Measurements from ENCODE around the gene PROK1.

Gene PROK1

DNA sequence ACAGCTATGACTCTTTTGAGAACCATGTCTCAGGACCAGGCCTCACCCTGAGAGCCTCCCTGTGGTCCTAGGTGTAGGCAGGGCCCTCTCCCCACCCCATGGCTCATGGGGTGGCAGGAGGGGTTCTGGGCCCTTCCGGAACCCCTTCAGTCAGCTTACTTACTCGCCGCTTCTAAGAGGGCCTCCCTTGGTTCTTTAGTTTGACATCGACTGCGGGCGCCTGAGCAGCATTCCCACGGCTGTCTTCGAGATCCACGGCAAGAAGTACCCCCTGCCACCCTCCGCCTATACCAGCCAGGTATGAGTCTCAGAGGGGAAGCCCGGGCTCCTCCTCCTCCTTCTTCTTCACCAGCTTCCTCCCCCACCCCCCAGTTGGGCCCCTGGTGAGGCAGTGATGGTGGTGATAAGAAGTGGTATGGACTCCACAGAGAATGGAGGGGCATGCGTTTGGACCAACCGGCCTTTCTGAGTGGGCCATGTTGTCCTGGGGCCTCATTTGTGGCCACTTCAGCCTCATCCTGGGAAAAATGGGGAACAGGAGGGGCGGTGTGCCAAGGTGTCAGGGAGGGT lies 39.1 kb downstream of the PROK1 start:
- no peak for DNase-seq (ENCODE audit: low read depth)

DNA sequence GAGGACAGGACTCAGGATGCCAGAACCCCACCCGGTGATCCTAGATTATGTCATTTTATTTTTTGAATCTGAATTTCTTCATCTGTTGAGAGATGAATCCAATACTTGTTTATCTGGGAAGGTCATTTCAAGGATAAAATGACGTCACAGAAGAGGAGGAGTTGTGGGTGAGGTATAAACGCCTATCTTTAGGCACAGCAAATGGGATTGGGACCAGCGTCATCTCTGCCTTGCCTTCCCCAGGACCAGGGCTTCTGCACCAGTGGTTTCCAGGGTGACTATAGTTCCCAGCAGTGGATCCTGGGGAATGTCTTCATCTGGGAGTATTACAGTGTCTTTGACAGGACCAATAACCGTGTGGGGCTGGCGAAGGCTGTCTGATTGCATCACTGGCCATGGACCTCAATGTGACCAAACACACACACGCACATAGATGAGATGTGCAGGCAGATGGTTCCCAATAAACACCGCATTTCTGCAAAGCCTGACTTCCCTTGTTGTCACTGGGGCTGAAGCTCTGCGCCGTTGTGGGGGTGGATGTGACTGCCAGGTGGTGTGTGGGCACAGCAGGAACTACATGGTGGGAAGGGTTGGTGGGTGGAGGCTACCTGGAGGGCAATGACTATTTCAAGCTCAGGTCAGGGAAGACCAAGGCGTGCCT lies 40.0 kb downstream of the PROK1 start:
- DNase-seq (ENCODE audit: low read depth), result no peak

GRCh38 chr1:110492573-110492972 lies 41.6 kb downstream of the PROK1 start:
- no peak for DNase-seq (ENCODE audit: low read depth)

GRCh38 chr1:110493059-110493699 lies 42.2 kb downstream of the PROK1 start:
- DNase-seq (ENCODE audit: low read depth), result no peak

DNA sequence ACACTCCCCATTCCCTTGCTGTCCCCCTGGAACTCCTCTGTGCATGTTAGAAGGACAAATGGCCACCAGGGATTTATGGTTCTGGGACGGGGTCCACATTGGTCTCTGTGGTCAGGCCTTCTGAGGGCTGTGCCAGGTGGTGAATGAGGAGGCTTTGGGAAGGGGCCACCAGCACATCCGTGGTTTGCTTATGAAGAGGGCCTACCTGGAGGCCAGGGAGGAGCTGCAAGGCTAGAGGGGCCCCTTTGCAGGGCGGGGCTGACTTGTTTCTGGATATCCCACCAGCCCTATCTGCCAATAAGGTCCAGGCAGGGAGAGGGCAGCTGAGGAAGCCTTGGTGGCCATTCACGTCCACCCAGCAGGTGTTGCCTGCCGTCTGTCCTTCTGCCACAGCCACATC lies 43.1 kb downstream of the PROK1 start:
- DNase-seq (ENCODE audit: low read depth), result no peak

- DNase-seq (ENCODE audit: low read depth), result no peak
Measured at GRCh38 chr1:110494522-110495406, 43.8 kb downstream of the PROK1 start.

GRCh38 chr1:110495926-110496600 lies 45.1 kb downstream of the PROK1 start:
- peak; percentile 72 for DNase-seq (ENCODE audit: low read depth)

DNA sequence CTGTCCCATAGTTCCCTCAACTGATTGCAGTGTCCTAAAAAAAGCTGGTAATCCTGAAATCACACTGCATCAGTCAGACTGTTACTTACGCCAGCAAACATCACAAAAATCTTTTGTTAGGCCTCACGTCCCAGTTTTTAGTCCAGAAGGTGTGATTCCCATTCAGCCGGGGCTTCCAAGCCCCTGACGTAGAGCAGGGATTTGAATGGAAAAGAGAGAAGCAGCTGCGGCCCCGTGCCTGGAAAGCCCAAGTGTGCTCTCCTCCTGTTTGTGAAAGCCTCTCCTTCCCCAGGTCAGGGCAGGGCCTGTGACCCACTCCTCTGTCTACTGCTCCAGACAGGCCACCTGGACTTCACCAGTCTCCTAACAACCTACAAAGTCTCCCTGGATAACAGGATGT lies 47.3 kb downstream of the PROK1 start:
- DNase-seq (ENCODE audit: low read depth), result no peak

- no peak for DNase-seq (ENCODE audit: low read depth)
Measured at GRCh38 chr1:110501488-110502132, 50.7 kb downstream of the PROK1 start.

DNA sequence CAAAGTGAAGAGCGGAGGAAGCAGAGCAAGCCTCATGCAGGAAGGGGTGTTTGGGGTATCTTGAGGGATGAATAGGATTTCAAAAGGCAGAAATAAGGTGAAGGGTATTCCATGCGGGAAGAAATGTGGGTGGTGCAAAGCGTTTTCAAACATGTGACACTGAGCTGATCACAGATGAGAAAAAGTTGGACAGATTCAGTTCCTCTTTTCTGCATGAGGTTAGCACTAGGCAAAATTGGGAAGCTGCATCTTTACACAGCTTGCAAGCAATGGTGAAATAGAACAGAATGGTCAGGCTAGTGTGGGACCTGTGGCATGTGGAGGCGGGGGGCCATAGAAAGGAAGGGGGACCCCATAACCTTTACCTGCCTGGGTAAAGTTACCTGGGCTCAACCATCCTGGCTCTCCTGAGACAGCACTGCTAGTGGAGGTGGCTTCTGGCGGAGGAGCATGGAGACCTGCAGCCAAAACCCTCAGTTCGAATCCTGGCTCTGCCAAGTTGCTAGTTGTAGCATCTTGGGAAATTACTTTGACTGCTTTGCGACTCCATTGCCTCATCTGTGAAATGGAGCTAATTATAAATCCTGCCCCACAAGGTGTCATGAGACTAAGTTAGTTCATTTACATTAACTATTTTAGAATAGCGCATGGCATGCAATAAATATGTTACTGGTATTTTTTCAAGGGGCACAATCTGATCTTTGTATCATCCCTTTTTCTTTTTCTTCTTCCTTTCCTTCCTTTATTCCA lies 51.6 kb downstream of the PROK1 start:
- DNase-seq (ENCODE audit: low read depth), result no peak

DNA sequence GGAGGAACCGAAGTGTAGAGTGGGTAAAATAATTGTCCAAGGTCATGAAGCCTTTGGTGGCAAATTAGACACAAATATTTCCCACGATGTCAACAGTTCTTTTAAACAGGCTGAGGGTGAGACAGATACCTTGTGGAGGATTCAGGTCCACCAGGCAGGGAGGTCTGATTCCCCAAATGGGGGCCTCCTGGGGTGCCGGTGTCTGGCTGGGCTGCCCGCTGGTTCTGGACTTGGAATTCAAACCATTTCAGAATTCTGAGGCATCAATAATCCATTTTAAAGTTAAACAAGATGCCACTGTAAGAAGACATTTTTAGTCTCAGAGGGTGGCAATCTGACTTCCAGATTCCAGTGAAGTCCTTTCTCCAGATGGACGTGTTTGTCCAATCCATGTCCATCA lies 52.5 kb downstream of the PROK1 start:
- no peak for DNase-seq (ENCODE audit: low read depth)

DNA sequence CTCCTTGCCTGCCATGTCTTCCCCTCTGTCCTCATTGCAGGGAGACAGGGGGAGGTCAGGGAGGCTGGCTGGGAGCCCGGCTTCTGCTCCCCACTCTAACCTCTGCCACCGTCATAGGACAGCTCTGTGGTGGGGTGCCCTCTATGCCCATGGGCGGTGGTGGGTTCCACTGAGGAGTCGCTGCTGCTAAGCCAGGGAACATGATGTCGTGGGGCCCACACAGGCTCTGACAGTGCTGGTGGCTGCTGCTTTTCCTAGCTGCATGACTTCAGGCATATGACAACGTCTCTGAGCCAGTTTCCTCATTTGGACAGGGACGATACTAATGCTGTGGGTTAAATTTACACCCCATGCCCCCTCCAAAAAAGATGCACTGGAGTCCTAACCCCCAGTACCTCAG lies 53.3 kb downstream of the PROK1 start:
- no peak for DNase-seq (ENCODE audit: low read depth)

DNA sequence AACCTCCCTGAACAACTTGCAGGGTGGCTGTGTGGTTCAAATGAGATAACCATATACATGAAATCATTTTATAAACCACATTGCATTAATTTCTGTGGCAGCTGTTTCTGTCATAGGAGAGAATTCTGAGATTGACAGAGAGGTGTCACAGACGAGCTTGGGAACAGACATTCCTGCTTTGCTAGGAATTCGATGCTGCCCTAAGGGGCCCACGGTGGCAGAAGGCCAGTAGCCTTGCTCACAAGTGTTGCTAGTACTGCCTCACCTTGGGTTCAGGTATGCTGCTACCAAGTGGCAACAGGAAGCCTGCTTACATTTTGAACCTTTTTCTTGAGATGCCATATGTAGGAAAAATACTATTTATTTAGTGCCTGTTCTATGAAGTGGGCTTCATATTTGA lies 54.6 kb downstream of the PROK1 start:
- no peak for DNase-seq (ENCODE audit: low read depth)

DNA sequence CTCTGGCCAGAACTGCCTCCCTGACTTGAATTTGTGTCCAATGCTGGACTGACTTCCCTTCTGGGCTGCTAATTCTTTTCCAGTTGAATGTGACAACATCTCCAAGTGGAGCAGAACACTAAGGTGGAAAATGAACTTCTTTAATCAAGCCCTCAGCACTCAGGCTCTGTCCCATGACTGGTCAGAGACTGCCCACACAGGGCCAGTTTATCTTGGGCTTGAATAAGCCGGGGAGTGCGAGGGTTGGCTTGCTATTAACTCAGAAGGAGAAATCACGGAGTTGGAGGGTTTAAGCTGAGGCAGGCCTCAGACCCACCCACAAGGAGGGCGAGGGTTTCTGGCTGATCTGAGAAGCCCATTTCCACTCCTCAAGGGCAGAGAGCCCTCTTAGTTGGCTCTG lies 55.6 kb downstream of the PROK1 start:
- DNase-seq (ENCODE audit: low read depth), result no peak
